ENCODE results near the gene APOL4.
A peak's percentile ranks its signal among the peaks of the same experiment; 100 is the strongest.

APOL4 gene

DNA sequence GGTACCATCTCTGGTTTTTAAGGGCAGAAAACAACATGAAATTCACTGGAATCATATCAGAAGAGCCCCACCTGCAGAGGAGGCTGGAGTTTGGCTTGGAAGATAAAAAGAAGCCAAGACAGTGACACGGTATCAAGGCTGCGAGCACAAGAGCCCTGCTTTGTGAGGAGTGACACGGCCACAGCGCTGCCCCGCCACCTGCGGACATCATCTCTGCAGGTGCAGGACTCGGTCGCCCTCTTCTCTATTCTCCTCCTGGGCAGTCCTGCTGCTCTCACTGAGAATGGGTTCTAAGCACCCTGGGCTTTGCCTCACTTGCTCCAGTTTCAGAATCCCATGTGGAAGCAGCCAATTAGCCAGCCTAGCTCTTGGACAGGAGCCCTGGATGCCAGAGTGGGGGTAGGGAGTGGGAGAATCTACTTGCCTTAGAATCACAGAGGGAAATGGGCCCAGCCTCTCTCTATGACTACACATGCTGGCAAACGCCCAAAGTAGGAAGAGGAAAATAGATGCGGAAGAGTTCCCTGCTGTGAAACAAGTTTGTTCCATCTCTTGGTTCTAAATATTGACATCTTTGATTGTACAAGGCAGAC, 17.1 kb downstream of the APOL4 start:
- DNase-seq (ENCODE audit: low read depth): no peak
- in situ Hi-C loops (cut with HindIII; ENCODE audit: low sequenced_read_pairs): no loop called here
- TF ChIP-seq, protein P1, sequence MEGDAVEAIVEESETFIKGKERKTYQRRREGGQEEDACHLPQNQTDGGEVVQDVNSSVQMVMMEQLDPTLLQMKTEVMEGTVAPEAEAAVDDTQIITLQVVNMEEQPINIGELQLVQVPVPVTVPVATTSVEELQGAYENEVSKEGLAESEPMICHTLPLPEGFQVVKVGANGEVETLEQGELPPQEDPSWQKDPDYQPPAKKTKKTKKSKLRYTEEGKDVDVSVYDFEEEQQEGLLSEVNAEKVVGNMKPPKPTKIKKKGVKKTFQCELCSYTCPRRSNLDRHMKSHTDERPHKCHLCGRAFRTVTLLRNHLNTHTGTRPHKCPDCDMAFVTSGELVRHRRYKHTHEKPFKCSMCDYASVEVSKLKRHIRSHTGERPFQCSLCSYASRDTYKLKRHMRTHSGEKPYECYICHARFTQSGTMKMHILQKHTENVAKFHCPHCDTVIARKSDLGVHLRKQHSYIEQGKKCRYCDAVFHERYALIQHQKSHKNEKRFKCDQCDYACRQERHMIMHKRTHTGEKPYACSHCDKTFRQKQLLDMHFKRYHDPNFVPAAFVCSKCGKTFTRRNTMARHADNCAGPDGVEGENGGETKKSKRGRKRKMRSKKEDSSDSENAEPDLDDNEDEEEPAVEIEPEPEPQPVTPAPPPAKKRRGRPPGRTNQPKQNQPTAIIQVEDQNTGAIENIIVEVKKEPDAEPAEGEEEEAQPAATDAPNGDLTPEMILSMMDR (IDR thresholded peaks at IDR 0.05; ENCODE audit: low read depth, low read length, missing control alignments): no peak
- H3K4me3 ChIP-seq (ENCODE audit: low read depth, low read length): no peak overlapping the region

- DNase-seq (ENCODE audit: low read depth): no peak
- no peak overlapping the region for H3K4me3 ChIP-seq (ENCODE audit: low read depth, low read length)
- in situ Hi-C loops (cut with HindIII; ENCODE audit: low sequenced_read_pairs): no loop called here
- TF ChIP-seq, protein P1 (IDR thresholded peaks at IDR 0.05; ENCODE audit: low read depth, low read length, missing control alignments): no peak
Observed at GRCh38 chr22:36183446-36183845, 18.2 kb downstream of the APOL4 start.

DNA sequence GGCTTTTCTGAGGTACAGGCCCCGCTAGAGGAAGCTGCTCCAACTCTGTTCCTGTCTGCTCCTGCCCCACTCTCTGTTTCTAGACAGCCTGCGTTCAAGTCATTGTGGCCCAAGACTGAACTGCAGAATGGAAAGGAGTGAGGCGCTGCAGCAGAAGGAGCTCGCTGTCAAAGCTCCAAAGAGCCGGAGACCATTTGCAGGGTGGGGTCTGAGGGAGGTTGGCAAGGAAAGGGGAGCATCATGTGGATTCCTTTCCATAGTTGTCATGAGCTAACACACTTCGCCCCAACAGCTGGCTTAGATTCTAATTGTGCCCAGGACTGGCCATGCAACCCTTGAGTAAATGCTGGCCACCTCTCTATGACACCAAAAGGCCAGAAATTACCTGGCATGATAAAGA, 18.8 kb downstream of the APOL4 start:
- DNase-seq (ENCODE audit: low read depth): no peak
- H3K4me3 ChIP-seq (ENCODE audit: low read depth, low read length): no peak overlapping the region
- in situ Hi-C loops (cut with HindIII; ENCODE audit: low sequenced_read_pairs): no loop called here
- TF ChIP-seq, protein P1 (IDR thresholded peaks at IDR 0.05; ENCODE audit: low read depth, low read length, missing control alignments): no peak

- DNase-seq (ENCODE audit: low read depth): no peak
- TF ChIP-seq, protein P1 (IDR thresholded peaks at IDR 0.05; ENCODE audit: low read depth, low read length, missing control alignments): no peak
- in situ Hi-C loops (cut with HindIII; ENCODE audit: low sequenced_read_pairs): no loop called here
- no peak overlapping the region for H3K4me3 ChIP-seq (ENCODE audit: low read depth, low read length)
Observed at GRCh38 chr22:36182056-36182455, 19.6 kb downstream of the APOL4 start.

GRCh38 chr22:36180928-36181327, 20.7 kb downstream of the APOL4 start:
- in situ Hi-C loops (cut with HindIII; ENCODE audit: low sequenced_read_pairs): no loop called here
- no peak for DNase-seq (ENCODE audit: low read depth)
- no peak overlapping the region for H3K4me3 ChIP-seq (ENCODE audit: low read depth, low read length)
- TF ChIP-seq, protein P1 (IDR thresholded peaks at IDR 0.05; ENCODE audit: low read depth, low read length, missing control alignments): no peak

DNA sequence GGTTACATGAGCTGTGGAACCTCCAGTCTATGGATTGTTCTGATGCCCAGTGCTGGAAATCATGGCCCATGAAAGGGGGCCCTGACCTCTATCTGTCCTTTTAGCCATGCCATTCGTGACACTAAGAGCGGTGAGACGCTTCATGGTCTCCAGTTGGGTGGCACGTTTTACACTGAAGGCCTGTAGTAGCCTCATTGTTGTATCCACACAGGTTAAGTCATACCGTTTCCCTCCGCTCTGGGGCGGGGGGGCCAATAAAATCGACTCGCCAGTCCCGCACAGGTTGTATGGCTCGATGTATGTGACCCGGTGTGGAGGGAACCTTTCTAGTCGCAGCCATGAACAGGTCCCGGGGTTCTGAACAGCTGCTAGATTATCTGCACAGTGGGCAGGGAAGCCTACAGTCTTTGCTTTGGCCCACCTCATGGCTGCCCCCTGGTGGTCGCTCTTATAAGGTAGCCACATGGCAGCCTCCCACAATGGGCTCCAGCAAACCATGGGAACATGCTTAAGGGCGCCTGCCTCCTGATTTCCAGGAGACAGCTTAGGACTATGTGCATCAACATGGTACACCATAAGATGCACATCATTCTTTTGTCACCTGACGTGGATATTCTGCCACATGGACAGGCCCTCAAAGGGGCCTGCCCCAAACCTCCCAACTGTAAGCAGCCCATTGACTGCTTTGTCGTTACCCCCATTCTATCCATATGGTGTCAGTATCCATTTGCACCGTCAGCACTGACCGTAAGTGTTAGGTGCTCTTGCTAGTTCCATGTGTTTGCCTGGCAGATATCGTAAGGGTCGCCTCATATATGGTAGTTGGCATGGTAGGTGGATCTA, 21.4 kb downstream of the APOL4 start:
- DNase-seq (ENCODE audit: low read depth): peak; percentile 33
- TF ChIP-seq, protein P1 (IDR thresholded peaks at IDR 0.05; ENCODE audit: low read depth, low read length, missing control alignments): peak; percentile 80
- H3K4me3 ChIP-seq (ENCODE audit: low read depth, low read length): no peak overlapping the region
- in situ Hi-C loops (cut with HindIII; ENCODE audit: low sequenced_read_pairs): no loop called here
